NOMO-1 treated with dmso at 0.1 percent for 144 hours (cell line): Measurements from ENCODE around the gene UCKL1.

ENCODE experiments used
- DNase-seq: peaks from one replicate; lab custom pipeline; 2025; ENCODE audit not compliant: unreplicated experiment; lab: John Stamatoyannopoulos, UW

The UCKL1 gene

DNA sequence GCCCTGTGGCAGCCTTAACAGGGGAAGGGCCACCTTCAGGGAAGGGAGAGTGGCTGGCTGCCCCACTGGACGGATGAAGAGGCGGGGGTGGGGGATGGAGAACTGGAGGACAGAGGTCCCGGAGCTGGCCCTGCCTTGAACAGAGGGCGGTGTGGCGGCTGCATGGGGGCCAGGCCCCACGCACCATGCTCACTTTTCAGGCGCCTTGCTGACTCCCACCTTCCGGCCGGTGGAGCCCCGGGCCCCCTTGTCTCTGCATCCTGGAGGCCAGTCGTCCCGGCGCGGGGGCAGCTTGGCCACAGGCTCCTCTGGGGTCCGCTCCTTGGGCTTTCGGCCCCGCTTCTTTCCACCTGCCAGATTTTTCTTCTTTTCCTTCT is 3.5 kb upstream of the UCKL1 start:
- no peak for DNase-seq

DNA sequence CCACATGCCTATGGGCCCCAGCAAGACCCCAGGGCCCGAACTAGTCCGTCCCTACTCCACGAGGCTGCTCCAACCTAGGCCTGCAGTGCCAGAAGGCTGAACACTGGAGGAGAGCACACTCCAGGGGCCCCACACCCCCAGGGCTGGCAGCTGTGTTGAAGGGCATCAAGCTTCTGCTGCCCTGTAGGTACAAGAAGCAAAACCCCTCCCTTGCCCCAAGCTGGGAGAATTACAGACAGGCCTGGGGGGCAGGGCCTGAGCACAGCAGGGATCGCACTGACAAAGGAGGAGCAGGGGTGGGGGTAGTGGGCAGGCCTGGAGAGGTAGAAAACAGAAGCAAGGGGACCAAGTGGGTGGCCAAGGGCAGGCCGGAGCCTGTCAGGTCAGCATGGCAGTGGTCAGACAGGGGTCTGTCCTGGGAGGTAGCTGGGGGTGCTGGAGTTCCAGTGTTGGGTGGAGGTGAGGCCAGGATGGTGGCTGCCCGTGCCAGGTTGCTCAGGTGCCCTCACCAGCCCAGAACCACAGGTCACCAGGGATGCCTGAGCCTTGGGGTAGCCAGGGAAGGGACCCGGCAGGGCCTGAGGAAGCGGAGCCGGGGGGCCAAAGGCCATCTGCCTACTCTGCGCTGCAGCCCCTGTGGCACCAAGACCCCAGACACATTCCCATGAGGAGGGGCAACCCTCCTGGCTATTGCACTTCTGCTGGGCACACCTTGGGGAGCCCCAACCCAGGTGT is 2.9 kb upstream of the UCKL1 start:
- DNase-seq = no peak

DNA sequence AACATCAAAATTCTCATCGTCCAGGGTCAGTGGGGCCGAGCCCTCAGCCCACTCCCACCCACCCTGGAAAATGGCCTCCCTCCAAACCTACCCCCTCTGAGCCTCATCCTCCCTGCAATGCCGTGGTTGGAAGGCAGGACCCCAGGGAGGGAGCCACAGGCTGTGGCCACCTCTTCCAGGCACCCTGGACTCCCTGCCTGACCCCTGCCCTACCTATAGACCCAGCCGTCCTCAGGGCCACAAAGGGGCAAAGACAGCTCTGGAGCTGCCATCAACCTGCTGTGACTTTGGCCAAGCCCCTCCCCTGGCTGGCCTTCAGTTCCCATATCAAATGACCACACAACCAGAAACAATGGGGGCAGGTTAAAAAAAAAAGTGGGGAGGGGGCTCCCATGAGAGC is 2.3 kb upstream of the UCKL1 start:
- no peak for DNase-seq

DNA sequence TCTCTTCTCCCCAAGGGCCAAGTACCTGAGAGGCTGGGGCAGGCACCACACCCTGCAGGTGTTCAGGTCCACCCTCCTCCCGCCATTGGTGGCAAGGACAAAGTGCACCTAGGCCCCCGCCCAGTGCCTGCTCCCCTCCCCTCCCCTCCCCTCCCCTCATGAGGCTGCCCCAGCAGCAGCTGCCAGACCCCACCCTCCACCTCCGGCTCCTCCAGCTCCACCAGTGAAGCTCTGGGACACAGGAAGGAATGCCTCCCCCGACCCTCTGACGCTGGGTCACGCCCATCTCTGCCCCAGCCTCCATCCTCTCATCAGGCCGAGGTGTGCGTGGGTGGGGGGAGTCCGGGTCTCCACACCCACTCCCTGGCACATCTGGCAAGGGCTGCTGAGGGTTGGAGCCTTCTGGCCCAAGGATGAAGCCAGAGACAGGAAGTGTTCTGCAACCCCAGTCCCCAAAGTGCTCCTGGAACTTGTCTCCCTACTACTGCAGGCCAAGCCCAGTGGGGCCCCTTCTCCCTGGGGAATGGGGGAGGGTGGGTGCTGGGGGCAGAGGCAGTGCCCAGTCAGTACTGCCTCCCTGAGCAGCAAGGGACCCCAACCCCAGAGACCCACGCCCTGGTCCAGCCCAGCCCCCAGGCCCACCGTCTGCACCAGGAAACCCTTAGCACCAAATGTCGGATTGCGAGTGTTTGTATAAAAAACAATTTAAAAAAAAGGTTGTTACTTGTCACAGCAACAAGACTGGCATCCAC is 1.6 kb upstream of the UCKL1 start:
- DNase-seq = no peak

DNA sequence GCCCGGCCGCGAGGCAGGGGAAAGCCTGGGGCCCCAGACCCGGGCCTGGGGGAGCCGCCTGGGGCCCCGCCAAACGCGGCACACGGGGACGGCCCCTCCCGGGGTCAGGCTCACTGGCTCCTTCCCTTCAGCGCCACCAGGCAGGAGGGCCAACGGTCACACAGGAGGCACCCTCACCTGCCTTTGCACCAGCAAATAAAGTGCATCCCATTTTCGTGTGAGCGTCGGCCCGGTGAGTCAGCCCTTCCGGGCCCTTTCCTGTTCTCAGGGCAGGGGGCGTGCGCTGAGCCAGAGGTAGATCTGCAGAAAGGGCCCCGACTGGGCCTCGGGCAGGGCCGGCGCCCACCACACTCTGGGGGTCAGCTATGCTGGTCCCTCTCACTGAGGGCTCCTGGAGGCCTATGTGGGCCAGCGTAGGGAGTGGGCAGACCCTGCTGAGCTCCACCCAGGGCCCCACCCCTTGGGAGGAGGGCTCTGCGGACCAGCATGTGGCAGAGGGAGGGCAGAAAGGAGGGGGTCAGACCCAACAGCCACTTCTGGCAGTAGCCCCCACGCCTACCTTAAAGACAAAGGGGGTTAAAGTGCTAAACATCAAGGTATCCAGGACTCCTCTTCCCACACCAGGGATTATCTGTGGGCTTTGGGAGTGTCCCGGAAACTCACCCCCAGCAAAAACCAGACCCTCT is 931 bp upstream of the UCKL1 start:
- peak; percentile 31 for DNase-seq

DNA sequence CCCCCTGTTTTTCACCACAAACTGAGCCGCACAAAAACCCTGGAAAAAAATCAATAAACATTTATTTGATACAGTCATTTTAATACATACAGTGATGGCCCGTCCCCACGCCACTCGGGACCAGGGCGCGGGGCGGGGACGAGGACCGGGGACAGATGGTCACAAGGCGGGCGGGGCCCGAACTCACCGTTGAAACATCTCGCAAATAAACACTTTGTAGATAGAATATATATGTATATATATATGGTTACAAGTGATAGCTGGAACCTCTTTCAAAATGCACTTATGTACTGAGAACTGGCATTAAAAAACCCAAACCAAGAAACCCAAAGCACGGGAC is 418 bp upstream of the UCKL1 start:
- no peak for DNase-seq

DNA sequence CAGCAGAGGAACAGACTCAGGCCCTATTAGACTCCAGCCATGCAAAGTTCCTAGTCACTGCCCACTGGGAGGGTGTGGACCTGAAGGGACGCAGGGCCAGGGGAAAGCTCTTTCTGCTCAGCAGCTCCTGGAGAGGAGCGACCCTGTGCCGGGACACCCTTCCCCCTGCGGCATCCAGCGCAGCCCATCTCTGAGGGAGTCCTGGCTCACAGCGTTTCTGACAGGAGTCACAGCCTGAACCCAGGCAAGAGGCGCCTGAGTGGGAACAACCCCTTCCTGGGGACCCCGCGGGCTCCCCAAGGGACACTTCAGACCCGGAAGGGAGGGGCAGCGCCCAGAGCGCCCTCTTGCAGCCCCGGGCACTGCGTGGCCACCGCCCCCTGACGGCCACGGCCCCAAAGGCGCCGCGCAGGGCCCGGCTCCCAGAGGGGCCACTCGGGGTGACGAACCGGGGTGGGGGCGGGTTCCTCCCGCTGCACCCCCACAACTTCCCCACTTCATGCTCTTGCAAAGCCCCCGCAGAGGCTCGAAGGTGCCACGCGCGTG is 862 bp downstream of the UCKL1 start:
- DNase-seq = no peak

DNA sequence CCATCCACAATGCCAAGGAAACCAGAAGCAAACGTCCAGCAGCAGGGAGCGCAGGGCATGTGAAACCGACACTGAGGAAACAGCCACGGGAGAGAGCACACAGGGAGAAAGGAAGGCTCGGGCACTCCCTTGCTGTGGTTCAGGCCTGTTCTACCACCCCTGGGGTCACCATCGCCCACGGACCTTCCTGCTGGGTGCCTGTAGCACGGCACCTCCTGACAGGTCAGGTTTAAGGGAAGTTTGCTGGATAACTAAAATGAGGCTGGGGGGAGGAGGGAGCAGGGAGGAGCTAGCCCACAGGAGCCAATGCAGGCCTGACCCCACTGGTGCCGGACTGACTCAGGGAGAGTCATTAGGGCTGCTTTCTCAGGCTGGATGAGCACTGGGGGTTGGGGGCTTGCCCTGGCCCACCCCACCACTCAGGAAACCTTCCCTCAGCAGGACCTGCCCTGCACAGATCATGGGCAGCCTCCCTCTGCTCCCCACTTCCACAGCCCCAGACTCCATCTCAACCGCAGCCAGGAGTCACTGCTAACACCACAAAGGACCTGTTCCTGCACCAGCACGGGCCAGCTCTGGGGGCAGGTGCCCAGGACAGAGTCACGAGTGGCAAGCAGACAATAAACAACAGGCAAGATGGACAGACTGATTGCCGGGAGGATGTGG is 2.3 kb downstream of the UCKL1 start:
- no peak for DNase-seq

DNA sequence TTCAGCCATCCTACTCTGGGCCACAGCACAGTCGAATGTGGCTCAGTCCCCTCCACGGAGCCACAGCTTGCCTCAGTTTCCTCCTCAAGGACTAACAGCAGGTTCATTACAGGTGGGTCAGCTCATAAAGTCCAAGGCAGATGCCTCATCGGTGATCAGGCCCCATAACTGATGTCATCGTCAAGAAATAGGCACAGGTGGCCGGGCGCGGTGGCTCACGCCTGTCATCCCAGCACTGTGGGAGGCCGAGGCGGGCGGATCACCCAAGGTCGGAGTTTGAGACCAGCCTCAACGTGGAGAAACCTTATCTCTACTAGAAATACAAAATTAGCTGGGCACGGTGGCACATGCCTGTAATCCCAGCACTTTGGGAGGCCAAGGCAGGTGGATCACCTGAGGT is 3.4 kb downstream of the UCKL1 start:
- no peak for DNase-seq

DNA sequence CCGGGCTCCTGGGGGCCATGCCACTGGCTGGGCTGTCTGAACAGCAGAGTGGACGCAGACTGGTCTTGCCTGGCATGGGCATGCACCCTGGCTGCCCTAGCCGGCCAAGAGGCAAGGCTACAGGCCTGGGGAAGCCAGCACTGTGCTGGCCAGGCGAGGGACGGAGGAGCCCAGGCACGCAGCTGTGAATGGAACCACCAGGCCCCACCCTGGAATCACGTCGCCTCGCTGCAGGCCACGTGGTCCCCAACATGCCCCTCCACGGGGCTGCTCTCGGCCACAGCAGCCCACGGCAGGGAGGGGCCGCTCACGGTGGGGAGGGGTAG is 4.0 kb downstream of the UCKL1 start:
- no peak for DNase-seq

DNA sequence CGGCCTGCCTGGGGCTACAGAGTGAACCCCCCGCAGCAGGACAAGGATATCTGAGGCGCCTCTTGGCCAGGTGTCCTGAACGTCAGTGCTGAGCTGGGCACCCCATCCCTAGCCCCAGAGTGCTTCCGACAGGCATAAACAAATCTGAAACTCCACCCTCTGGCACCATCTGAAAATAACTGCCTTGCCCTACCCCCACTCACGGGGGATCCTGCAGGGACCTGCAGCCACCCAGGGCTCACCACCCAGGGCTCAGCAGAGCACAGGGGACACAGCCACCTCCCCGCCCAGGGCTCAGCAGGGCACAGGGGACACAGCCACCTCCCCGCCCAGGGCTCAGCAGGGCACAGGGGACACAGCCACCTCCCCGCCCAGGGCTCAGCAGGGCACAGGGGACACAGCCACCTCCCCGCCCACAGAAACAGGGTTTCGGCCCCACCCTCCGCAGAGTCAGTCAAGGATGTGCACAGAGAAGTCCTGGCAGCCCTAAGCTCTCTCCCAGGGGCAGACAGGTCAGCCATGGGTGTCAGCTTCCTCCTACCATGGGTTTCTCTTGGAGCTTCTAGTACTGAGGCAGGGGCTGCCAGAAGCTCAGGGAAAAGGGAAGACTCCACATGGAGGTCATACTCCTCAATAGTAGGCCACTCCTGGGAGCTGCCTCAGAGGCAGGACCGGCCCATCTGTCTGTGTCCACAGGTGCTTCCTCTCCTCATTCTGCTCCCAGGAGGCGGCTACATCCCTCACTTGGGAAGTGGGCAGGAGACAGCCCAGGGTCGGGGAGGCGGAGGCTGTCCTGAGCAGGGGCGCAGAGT is 4.6 kb downstream of the UCKL1 start:
- DNase-seq = no peak

DNA sequence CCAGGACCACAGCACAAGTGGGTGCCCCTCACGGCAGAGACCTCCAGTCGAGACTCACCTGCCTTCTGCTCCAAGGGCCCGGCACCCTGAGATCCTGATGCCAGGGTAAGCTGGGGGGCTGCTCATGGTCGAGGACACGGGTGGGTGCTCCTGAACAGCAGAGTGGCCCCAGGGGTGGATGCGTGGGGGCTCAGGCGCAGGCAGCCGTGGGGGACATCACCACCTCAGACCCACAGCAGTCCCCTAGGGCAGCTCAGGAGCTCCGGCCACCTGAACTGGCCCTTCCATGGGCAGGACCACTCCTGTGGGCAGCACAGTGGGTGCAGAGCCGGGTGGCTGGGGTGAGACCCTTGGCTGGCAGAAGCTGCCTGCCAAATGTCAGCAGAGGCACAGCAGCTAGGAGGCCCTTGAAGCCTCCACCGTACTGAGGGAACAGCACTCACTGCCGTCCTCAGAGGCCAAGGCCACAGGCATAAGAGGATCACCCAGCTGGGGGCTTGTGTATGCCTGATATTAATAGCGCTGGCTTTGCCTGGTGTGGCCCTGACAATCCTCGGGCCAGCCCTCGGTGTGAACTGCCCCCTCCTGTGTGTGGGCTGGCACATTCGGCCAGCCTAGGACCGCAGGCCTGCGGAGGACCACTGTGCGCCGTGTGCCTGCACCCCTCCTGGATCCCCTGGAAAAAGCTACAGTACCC is 5.4 kb downstream of the UCKL1 start:
- DNase-seq = no peak

DNA sequence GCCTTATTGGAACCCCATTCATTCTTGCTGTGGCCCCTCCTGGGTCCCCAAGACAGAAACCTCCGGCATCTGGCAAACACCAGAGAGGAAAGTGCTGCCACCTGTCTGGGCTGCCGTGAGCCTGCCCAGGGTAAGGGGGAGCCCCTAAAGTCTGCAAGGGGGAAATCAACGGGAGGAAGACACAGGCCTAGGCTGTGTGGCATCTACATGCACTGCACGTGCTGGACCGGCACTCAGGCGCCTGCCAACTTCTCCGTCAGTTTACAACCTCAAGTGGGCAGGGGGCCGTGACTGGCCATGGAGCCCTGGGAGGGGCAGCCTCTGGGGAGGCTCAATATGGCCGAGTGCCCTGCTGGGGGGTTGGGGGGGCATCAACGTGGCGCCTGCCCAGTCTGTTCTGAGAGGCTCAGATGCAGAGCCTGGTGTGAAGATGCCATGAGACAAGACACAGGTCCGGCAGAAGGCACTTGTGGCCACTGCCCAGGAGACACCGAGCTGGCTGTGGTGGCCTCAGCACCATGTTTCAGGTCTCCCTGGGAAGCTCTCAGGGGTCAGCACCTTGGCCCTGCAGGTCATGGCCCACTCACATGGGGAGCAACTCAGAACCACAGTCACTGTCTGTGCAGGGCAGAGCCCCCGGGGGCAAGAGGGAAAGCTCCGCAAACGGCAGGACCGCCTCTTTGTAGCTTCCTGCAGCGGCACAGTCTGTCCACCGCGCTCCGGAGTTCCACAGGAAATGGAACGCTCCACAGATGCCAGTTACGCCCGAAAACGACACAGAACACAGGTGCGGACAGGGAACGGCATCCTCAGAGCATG is 8.4 kb downstream of the UCKL1 start:
- no peak for DNase-seq

DNA sequence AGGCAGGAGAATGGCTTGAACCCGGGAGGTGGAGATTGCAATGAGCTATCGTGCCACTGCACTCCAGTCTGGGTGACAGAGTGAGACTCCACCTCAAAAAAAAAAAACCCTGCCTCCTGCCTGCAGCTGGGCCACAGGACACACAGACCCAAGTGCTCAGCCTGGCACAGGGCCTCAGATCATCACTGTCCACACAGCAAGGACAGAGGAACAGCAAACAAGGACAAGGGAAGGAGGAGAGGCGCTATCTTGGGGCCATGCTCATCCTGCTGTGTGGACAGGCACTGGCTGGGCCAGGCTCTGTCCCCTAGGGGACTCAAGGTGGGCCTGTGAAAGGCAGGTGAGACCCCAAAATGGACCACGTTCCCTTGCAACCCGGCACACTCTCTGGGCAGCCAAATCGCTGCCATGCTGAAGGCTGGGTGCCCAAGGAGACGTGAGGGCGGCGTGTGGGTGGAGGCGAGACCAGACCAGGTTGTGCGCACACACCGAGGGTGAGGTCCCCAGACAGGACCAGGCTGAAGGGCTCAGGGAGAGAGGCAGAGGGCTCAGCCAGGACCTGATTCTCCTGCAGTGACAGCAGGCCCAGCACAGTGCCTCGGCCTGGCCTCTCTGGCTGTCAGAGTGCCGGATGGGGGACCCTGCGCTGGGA is 9.1 kb downstream of the UCKL1 start:
- no peak for DNase-seq

DNA sequence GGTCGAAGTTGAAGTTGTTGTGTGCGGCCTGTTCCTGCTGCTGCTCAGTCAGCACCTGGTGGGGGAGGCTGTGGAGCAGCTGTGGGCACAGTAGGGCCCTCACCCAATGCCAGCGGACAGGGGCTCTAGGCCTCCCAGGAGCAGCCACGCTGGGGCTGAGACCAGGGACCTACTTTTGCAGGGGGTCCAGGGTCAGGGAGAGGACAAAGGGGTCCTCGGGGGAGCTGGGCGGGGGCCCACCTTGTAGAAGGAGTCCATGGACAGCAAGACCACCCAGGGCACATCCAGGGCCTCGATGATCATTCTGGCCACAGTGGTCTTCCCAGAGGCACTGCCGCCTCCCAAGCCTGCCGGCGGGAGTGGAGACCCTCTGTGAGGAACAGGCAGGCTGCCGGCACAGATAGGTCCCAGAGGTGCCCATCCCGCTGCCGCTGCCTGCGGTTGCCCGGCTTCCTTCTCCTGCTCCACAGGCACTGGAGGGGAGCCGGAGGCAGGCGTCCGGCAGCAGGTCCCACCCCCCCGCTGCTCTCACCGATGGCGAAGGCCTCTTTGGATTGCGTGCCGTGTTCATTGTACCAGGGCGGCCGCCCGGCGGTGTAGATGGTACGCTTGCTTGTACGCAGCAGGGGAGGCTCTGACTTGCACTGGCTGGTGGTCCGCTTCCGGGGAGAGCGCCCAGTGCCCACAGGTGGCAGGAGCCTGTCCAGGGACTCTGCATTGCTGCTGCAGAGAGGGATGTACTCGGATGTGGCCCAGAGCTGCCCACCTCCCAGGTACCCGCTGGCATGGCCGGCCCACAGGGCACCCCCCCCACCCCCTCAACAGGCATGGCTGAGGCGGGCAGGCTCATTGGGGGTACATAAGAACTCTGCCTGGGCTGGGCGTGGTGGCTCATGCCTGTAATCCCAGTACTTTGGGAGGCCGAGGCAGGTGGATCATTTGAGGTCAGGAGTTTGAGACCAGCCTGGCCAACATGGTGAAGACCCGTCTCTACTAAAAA is 10.0 kb downstream of the UCKL1 start:
- no peak for DNase-seq

DNA sequence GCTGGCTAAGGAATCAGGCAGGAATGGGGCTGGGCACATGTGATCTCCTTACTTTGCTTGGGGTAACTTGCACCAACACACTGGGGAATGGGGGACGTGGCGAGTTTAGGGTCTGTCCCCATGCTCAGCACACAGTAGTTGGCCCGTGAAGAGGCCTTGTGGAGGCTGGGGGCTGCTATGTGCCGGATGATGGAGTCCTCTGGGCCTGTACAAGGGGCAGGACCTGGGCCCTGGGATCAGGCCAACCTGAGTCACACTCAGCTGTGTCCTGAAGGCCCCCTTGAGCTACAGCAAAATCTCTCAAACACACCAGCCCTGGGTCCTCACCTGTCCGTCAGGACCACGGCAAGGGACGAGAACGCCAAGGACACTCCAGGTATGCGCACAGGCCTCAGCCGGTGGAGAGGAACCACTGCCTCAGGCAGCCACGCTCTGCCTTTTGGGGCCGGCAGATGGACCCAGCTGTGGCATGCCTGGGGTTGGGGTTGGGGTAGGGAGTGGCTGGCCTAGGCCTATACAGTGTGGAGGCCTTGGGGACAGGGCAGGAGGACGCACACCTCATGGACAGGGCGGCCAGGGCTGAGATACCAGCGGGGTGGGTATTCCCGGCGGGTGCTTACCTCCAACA is 11.1 kb downstream of the UCKL1 start:
- DNase-seq = no peak
